HepG2 (cell line): Measurements from ENCODE around the gene GRIK5. TPM values are rescaled to one million over a fixed set of nuclear protein-coding genes. Genes with fewer than 3 reads are reported as not detected.
A peak's percentile ranks its signal among the peaks of the same experiment; 100 is the strongest.

Experiments used
- AGO1 ChIP-seq: fragments of 200-400 bp; formaldehyde crosslinking; IDR thresholded peaks from 2 replicates; pipeline ENCODE4 v1.6.1; 2017; ENCODE audit warnings: mild to moderate bottlenecking, low read depth, low read length, moderate library complexity; ENCODE audit not compliant: poor library complexity, severe bottlenecking
- FOSL2 ChIP-seq: sonication (generic); formaldehyde crosslinking; IDR thresholded peaks from 2 replicates; pipeline ENCODE4 v1.4.0; 2020; ENCODE audit warnings: missing genetic modification reagents
- FOXO1 ChIP-seq: sonication (generic); formaldehyde crosslinking; IDR thresholded peaks from 2 replicates; pipeline ENCODE4 v1.4.0; 2020; ENCODE audit warnings: missing genetic modification reagents
- GABPB1 ChIP-seq: IDR thresholded peaks from 2 replicates; pipeline ENCODE4 v1.6.1; 2016; ENCODE audit warnings: mild to moderate bottlenecking, missing genetic modification reagents, moderate library complexity, missing compliant biosample characterization
- JUNB ChIP-seq: sonication (generic); formaldehyde crosslinking; IDR thresholded peaks from 2 replicates; pipeline ENCODE4 v1.8.0; 2022; ENCODE audit warnings: missing genetic modification reagents, mild to moderate bottlenecking, borderline replicate concordance
- MYC ChIP-seq: sonication (generic); formaldehyde crosslinking; IDR thresholded peaks from 2 replicates; pipeline ENCODE4 v1.9.0; 2021; ENCODE audit warnings: missing genetic modification reagents, borderline replicate concordance
- NR3C1 ChIP-seq: sonication (generic); formaldehyde crosslinking; IDR thresholded peaks from 2 replicates; pipeline ENCODE4 v1.4.0; 2020; ENCODE audit warnings: missing genetic modification reagents
- RFX5 ChIP-seq: IDR thresholded peaks from 2 replicates; pipeline ENCODE4 v1.6.1; 2011; ENCODE audit warnings: low read depth, low read length, improper control_type of control experiment
- SOX5 ChIP-seq: IDR thresholded peaks from 2 replicates; pipeline ENCODE4 v1.6.1; 2016; ENCODE audit warnings: borderline replicate concordance
- SSRP1 ChIP-seq: IDR thresholded peaks from 2 replicates; pipeline ENCODE4 v1.6.1; 2016; ENCODE audit warnings: control low read depth
- XRCC5 ChIP-seq: fragments of 200-400 bp; formaldehyde crosslinking; optimal IDR thresholded peaks from 2 replicates; pipeline ENCODE3; 2017; ENCODE audit warnings: mild to moderate bottlenecking, low read length
- ZFP82 ChIP-seq: sonication (generic); formaldehyde crosslinking; IDR thresholded peaks from 2 replicates; pipeline ENCODE4 v1.5.1; 2020; ENCODE audit warnings: mild to moderate bottlenecking, missing genetic modification reagents, borderline replicate concordance
- ZNF235 ChIP-seq: sonication (generic); formaldehyde crosslinking; IDR thresholded peaks from 2 replicates; pipeline ENCODE4 v1.8.1; 2023; ENCODE audit warnings: mild to moderate bottlenecking, missing genetic modification reagents, borderline replicate concordance
- ZNF331 ChIP-seq: sonication (generic); formaldehyde crosslinking; IDR thresholded peaks from 2 replicates; pipeline ENCODE4 v1.4.0; 2020; ENCODE audit warnings: missing genetic modification reagents
- ZNF562 ChIP-seq: sonication (generic); formaldehyde crosslinking; IDR thresholded peaks from 2 replicates; pipeline ENCODE4 v1.8.0; 2022; ENCODE audit warnings: missing genetic modification reagents, borderline replicate concordance
- polyA plus RNA-seq, 8 experiments: library from polyadenylated mRNA; depleted of rRNA in 3 of 8; stranded (reverse) in 7 of 8; unstranded in 1 of 8; fragments of >200 nt; fragmentation: Illumina TruSeq in 4 of 8; extraction: Trizol in 4 of 8; gene quantifications; 2 replicates each; pipeline versions ENCODE4 v1.2.1 to v1.2.3, GENCODE V29; 2011 to 2016; ENCODE audit warnings: low read depth in 4 of 8, missing spikeins in 1 of 8, mixed read lengths in 1 of 8; ENCODE audit not compliant: insufficient read depth in 1 of 8
- total RNA-seq, 5 experiments: library from RNA; depleted of rRNA; stranded (reverse); fragments of >200 nt; fragmentation: Illumina TruSeq; extraction: Trizol; gene quantifications; 2 replicates each; pipeline ENCODE4 v1.2.3, GENCODE V29; 2016; ENCODE audit warnings: low read depth in 1 of 5

The GRIK5 gene
- total and polyA plus RNA-seq, 2 of the 13 experiments (the other 11 are each of a cell fraction or from before 2014, with no cell fraction given), result not detected

GRCh38 chr19:41959056-41960053 is 110.7 kb downstream of the GRIK5 start, which contains the start of gene RABAC1 (continued):
- TF ChIP-seq SOX5 (CRISPR knock-in tag) (peak; percentile 22; the same call in 1 of the 2 replicates), FOSL2 (CRISPR knock-in tag) (peak; percentile 58; the same call in 1 of the 2 replicates), ZFP82 (CRISPR knock-in tag) (0 out of 2 replicates have a peak, but pooled peaks have one; percentile 66), ZNF331 (CRISPR knock-in tag) (peak; percentile 45; the same call in 1 of the 2 replicates), ZNF562 (no peak), MYC (CRISPR knock-in tag) (peak; percentile 15; the same call in 1 of the 2 replicates), RFX5 (no peak), GABPB1 (CRISPR knock-in tag) (peak; percentile 90), SSRP1 (CRISPR knock-in tag) (no peak), JUNB (CRISPR knock-in tag) (no peak), AGO1 (no peak), ZNF235 (CRISPR knock-in tag) (no peak), XRCC5 (peak; percentile 67), NR3C1 (CRISPR knock-in tag) (no peak), FOXO1 (CRISPR knock-in tag) (0 out of 2 replicates have a peak, but pooled peaks have one; percentile 5)
- TF ChIP-seq, all 625 proteins: peak for 122
